Fibroblast of pulmonary artery (primary cell): Measurements from ENCODE around the gene KLF2.

Source experiments
- DNase-seq: peaks from one replicate; pipeline ENCODE4 v3.0.0-alpha.2; 2010; ENCODE audit warnings: low read depth
- H3K4me3 ChIP-seq: replicated peaks from 2 replicates; pipeline ENCODE4 v1.5.1; 2011; ENCODE audit warnings: low read depth, mild to moderate bottlenecking, control low read depth, low read length, moderate library complexity
- TF ChIP-seq, protein P1 (sequence below): IDR thresholded peaks from 2 replicates; pipeline ENCODE4 v1.5.1; 2011; ENCODE audit warnings: mild to moderate bottlenecking, control low read depth, low read length, inconsistent platforms; ENCODE audit errors: missing control alignments

Gene KLF2

GRCh38 chr19:16309643-16310042 lies 15.0 kb upstream of the KLF2 start:
- no peak for DNase-seq
- no peak overlapping the region for H3K4me3 ChIP-seq
- TF ChIP-seq, protein P1, sequence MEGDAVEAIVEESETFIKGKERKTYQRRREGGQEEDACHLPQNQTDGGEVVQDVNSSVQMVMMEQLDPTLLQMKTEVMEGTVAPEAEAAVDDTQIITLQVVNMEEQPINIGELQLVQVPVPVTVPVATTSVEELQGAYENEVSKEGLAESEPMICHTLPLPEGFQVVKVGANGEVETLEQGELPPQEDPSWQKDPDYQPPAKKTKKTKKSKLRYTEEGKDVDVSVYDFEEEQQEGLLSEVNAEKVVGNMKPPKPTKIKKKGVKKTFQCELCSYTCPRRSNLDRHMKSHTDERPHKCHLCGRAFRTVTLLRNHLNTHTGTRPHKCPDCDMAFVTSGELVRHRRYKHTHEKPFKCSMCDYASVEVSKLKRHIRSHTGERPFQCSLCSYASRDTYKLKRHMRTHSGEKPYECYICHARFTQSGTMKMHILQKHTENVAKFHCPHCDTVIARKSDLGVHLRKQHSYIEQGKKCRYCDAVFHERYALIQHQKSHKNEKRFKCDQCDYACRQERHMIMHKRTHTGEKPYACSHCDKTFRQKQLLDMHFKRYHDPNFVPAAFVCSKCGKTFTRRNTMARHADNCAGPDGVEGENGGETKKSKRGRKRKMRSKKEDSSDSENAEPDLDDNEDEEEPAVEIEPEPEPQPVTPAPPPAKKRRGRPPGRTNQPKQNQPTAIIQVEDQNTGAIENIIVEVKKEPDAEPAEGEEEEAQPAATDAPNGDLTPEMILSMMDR = no peak

GRCh38 chr19:16315825-16316505 lies 8.7 kb upstream of the KLF2 start:
- peak; percentile 100 for DNase-seq
- TF ChIP-seq, protein P1 = no peak
- no peak overlapping the region for H3K4me3 ChIP-seq

DNA sequence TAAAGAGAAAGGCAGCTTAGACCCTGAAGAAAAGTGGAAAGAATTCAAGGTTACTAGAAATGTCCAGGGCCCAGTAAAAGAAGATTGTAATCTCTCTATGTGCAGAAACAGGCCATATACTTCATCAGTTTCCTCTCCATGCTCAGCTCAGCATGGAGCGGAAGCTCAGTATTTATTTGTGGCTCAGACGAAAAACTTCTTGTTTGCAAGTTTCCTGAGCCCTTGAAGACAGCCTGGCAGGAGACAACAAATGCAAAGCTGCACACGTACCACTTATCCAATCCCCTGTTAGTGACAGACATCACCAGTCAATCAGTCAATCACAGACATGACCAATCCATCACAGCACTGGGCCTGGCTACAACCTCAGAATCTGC lies 8.1 kb upstream of the KLF2 start:
- DNase-seq = no peak
- TF ChIP-seq, protein P1 = no peak
- no peak overlapping the region for H3K4me3 ChIP-seq

- TF ChIP-seq, protein P1 = no peak
- H3K4me3 ChIP-seq = no peak overlapping the region
- peak; percentile 53 for DNase-seq
Observed at GRCh38 chr19:16319481-16319880, 5.1 kb upstream of the KLF2 start.

- TF ChIP-seq, protein P1 = no peak
- no peak for DNase-seq
Observed at GRCh38 chr19:16320987-16321386, 3.6 kb upstream of the KLF2 start.

DNA sequence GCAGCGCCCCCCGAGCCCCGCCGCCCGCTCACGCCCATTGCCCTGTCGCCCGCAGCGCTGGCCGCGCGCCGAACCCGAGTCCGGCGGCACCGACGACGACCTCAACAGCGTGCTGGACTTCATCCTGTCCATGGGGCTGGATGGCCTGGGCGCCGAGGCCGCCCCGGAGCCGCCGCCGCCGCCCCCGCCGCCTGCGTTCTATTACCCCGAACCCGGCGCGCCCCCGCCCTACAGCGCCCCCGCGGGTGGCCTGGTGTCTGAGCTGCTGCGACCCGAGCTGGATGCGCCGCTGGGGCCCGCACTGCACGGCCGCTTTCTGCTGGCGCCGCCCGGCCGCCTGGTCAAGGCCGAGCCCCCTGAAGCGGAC lies 518 bp downstream of the KLF2 start:
- TF ChIP-seq, protein P1 = no peak
- H3K4me3 ChIP-seq = peak overlapping the region; percentile 89
- no peak for DNase-seq

More at GRCh38 chr19:16320987-16321386, 3.6 kb upstream of the KLF2 start:
- no peak overlapping the region for H3K4me3 ChIP-seq
